ENCODE measurements around the gene HEXIM2. TPM values are rescaled to one million over a fixed set of nuclear protein-coding genes. Genes with fewer than 3 reads are reported as not detected.
A peak's percentile ranks its signal among the peaks of the same experiment; 100 is the strongest.

The HEXIM2 gene
- total and polyA plus RNA-seq, 2 of the 13 experiments (the other 11 are each of a cell fraction or from before 2014, with no cell fraction given): 27.1 to 32.4 TPM

- no peak for TF ChIP-seq ZNF230 (CRISPR knock-in tag; IDR thresholded peaks at IDR 0.05)
- TF ChIP-seq KAT8 (CRISPR knock-in tag; IDR thresholded peaks at IDR 0.05): peak; percentile 22; the same call in 1 of the 2 replicates
- TF ChIP-seq CENPBD1 (CRISPR knock-in tag; IDR thresholded peaks at IDR 0.05; ENCODE audit: borderline replicate concordance, low read depth): no peak
- no peak for TF ChIP-seq TAF15 (IDR thresholded peaks at IDR 0.05; ENCODE audit: low read depth, low read length, poor library complexity, severe bottlenecking)
- TF ChIP-seq, protein P1, sequence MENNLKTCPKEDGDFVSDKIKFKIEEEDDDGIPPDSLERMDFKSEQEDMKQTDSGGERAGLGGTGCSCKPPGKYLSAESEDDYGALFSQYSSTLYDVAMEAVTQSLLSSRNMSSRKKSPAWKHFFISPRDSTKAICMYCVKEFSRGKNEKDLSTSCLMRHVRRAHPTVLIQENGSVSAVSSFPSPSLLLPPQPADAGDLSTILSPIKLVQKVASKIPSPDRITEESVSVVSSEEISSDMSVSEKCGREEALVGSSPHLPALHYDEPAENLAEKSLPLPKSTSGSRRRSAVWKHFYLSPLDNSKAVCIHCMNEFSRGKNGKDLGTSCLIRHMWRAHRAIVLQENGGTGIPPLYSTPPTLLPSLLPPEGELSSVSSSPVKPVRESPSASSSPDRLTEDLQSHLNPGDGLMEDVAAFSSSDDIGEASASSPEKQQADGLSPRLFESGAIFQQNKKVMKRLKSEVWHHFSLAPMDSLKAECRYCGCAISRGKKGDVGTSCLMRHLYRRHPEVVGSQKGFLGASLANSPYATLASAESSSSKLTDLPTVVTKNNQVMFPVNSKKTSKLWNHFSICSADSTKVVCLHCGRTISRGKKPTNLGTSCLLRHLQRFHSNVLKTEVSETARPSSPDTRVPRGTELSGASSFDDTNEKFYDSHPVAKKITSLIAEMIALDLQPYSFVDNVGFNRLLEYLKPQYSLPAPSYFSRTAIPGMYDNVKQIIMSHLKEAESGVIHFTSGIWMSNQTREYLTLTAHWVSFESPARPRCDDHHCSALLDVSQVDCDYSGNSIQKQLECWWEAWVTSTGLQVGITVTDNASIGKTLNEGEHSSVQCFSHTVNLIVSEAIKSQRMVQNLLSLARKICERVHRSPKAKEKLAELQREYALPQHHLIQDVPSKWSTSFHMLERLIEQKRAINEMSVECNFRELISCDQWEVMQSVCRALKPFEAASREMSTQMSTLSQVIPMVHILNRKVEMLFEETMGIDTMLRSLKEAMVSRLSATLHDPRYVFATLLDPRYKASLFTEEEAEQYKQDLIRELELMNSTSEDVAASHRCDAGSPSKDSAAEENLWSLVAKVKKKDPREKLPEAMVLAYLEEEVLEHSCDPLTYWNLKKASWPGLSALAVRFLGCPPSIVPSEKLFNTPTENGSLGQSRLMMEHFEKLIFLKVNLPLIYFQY (CRISPR knock-in tag; IDR thresholded peaks at IDR 0.05; ENCODE audit: borderline replicate concordance): 0 out of 2 replicates have a peak, but pooled peaks have one; percentile 54
- no peak for TF ChIP-seq U2AF2 (IDR thresholded peaks at IDR 0.05; ENCODE audit: low read depth, low read length)
- no peak for TF ChIP-seq ZNF503 (CRISPR knock-in tag; IDR thresholded peaks at IDR 0.05)
- peak; percentile 71 for TF ChIP-seq ZEB1 (IDR thresholded peaks at IDR 0.05; ENCODE audit: insufficient replicate concordance, low read depth)
- TF ChIP-seq SOX5 (CRISPR knock-in tag; IDR thresholded peaks at IDR 0.05; ENCODE audit: borderline replicate concordance): peak; percentile 90
- 0 out of 2 replicates have a peak, but pooled peaks have one; percentile 49 for TF ChIP-seq ZNF879 (CRISPR knock-in tag; IDR thresholded peaks at IDR 0.05)
- no peak for TF ChIP-seq ZNF138 (CRISPR knock-in tag; IDR thresholded peaks at IDR 0.05; ENCODE audit: low read depth)
- TF ChIP-seq KMT2A (CRISPR knock-in tag; IDR thresholded peaks at IDR 0.05): no peak; the same call in 1 of the 2 replicates
- no peak; the same call in 1 of the 2 replicates for TF ChIP-seq ZNF784 (CRISPR knock-in tag; IDR thresholded peaks at IDR 0.05; ENCODE audit: borderline replicate concordance)
- TF ChIP-seq, protein P2, sequence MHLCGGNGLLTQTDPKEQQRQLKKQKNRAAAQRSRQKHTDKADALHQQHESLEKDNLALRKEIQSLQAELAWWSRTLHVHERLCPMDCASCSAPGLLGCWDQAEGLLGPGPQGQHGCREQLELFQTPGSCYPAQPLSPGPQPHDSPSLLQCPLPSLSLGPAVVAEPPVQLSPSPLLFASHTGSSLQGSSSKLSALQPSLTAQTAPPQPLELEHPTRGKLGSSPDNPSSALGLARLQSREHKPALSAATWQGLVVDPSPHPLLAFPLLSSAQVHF (CRISPR knock-in tag; IDR thresholded peaks at IDR 0.05): no peak
- TF ChIP-seq, protein P3, sequence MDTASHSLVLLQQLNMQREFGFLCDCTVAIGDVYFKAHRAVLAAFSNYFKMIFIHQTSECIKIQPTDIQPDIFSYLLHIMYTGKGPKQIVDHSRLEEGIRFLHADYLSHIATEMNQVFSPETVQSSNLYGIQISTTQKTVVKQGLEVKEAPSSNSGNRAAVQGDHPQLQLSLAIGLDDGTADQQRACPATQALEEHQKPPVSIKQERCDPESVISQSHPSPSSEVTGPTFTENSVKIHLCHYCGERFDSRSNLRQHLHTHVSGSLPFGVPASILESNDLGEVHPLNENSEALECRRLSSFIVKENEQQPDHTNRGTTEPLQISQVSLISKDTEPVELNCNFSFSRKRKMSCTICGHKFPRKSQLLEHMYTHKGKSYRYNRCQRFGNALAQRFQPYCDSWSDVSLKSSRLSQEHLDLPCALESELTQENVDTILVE (CRISPR knock-in tag; IDR thresholded peaks at IDR 0.05): peak; percentile 36; the same call in 1 of the 2 replicates
- no peak; the same call in 1 of the 2 replicates for TF ChIP-seq TGIF2 (CRISPR knock-in tag; IDR thresholded peaks at IDR 0.05)
- TF ChIP-seq SALL1 (CRISPR knock-in tag; IDR thresholded peaks at IDR 0.05): peak; percentile 94
- TF ChIP-seq NFIC (IDR thresholded peaks at IDR 0.05; ENCODE audit: low read length): peak; percentile 82
- peak; percentile 29; the same call in 1 of the 2 replicates for TF ChIP-seq MED13 (CRISPR knock-in tag; IDR thresholded peaks at IDR 0.05)
Observed at GRCh38 chr17:45171338-45172231, 9.9 kb downstream of the HEXIM2 start (continued).
